Measurements from ENCODE around the gene FLT1. TPM values are rescaled to one million over a fixed set of nuclear protein-coding genes. Genes with fewer than 3 reads are reported as not detected.

The FLT1 gene
- total RNA-seq, 4 donors from 2014 or later: 11.1 to 37.9 (median 21.7) TPM

DNA sequence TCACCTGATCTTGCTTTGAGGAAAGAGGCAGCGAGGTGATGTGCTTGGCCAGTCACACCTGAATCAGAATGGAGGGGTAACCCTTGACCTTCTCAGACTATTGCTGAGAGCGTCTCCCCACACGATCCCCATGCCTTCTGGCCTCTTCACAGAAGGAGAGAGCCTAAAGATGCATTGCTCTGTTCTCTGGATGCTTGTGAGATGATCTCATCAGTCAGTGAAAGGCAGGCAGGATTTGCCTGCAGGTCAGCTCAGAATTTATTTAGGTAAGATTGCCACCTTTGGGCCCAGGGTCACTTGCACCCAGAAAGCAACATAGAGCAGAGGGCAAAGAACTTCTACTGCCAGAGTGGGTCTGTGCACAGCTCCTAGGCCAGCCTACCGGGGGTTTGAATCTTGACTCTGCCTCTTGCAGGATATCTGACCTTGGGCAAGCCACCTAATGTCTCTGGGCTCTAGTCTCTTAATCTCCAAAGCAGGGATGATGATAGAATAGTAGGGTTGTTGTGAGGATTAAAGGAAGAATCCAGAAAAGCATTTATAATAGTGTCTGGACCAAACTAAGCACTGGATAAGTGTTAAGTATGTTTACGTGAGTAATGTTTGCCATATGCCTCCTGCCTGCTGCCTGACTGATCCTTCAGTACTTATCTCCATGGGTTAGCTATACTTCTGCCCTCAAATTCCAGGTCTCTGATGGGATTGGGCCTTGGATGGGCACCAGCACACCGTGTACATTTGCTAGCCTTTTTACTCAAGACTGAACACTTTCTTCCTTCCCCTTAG is 8.4 kb upstream of the FLT1 start:
- Histone ChIP-seq H3K27me3 (peaks cover 28% of the 10 kb centered on the region), H3K36me3 (no peaks in the 10 kb centered on the region), H3K9me3 (peaks cover 0 to 6% (median 0%) of the 10 kb centered on the region in 3 donors), H3K4me3 (no peak overlapping the region), H3K4me1 (no peaks in the 10 kb centered on the region), H3K27ac (no peak overlapping the region)
- WGBS, 2 donors (ENCODE audit: low coverage in 1 of 2): 51 to 60% methylated on average over 2 to 6 of the region's 6 CpGs
- no peak for ATAC-seq
- TF ChIP-seq POLR2A (IDR thresholded peaks at IDR 0.05): no peak
- no peak for TF ChIP-seq POLR2AphosphoS5 (IDR thresholded peaks at IDR 0.05)
- TF ChIP-seq CTCF (IDR thresholded peaks at IDR 0.05): no peak
- TF ChIP-seq EP300 (IDR thresholded peaks at IDR 0.05): no peak

DNA sequence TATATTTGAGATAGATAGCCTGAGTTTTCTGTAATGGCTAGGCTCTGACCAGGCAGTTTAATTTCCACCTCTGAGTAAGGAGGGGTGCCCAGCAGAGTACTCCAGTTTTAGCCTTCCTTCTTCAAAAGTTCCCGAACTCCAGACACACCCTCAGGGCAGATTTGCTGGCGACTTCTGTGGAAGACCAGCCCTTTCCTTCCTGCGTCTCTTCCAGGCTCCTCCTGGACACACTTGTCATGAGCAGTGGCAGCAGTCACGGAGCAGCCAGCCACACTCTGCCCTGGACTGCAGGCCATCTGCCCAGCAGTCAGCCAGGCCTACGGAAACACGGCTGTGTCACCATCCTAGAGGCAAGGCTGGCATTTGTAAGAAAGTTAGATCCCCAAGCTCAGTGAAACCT is 6.6 kb upstream of the FLT1 start:
- H3K4me1 ChIP-seq: no peaks in the 10 kb centered on the region
- no peaks in the 10 kb centered on the region for H3K36me3 ChIP-seq
- no peak overlapping the region for H3K4me3 ChIP-seq
- ATAC-seq: peak; percentile 53
- no peak overlapping the region for H3K27ac ChIP-seq
- TF ChIP-seq POLR2AphosphoS5 (IDR thresholded peaks at IDR 0.05) (no peak), EP300 (IDR thresholded peaks at IDR 0.05) (no peak), CTCF (IDR thresholded peaks at IDR 0.05) (no peak), POLR2A (IDR thresholded peaks at IDR 0.05) (no peak)
- H3K27me3 ChIP-seq: peaks cover 36% of the 10 kb centered on the region
- peaks cover 0 to 6% (median 0%) of the 10 kb centered on the region in 3 donors for H3K9me3 ChIP-seq
- WGBS, 2 donors (ENCODE audit: low coverage in 1 of 2): 43 to 60% methylated on average over 1 of the region's 6 CpGs

- H3K4me3 ChIP-seq: no peak overlapping the region
- H3K27me3 ChIP-seq: peaks cover 54% of the 10 kb centered on the region
- WGBS, 2 donors (ENCODE audit: low coverage in 1 of 2): 57 to 83% methylated on average over 5 of the region's 5 CpGs
- H3K36me3 ChIP-seq: no peaks in the 10 kb centered on the region
- H3K27ac ChIP-seq: no peak overlapping the region
- no peaks in the 10 kb centered on the region for H3K9me3 ChIP-seq
- peaks cover 0 to 14% (median 2%) of the 10 kb centered on the region in 3 donors for H3K4me1 ChIP-seq
- no peak for ATAC-seq
- TF ChIP-seq CTCF (IDR thresholded peaks at IDR 0.05): no peak
Observed at GRCh38 chr13:28499609-28500008, 4.7 kb upstream of the FLT1 start.

DNA sequence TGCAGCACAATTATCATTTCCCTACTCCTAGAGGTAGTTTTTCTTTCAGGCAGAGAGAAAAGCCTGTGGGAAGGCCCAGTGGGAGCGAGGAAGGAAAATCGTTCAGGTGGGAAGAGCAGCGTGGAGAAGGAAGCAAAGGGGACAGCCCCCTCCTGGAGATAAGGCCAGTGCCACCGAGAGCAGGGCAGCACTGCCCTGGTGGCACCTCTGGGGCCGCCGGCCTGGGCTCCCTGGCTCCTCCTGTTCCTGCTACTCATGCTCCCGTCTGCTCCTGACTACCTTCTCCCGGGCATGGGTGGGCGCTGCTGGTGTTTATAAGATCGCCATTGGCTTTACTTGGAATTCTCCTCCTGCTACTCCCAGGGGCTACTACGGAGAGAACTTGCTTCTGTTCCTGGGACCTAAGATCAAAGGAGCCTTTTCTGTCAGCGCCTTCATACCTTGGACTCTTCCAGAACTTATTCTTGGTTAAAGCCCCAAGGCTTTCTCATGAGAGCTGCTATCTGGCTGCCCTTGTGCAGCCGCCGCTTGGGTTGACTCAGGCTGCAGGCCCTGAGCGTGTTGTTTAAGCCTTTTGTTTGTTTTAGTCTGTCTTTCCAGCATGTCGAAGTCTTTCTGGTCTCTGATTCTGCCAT is 3.7 kb upstream of the FLT1 start:
- WGBS, 2 donors (ENCODE audit: low coverage in 1 of 2): 72 to 89% methylated on average over 3 to 8 of the region's 16 CpGs
- TF ChIP-seq POLR2AphosphoS5 (IDR thresholded peaks at IDR 0.05) (no peak), CTCF (IDR thresholded peaks at IDR 0.05) (no peak), EP300 (IDR thresholded peaks at IDR 0.05) (no peak), POLR2A (IDR thresholded peaks at IDR 0.05) (no peak)
- Histone ChIP-seq H3K36me3 (no peaks in the 10 kb centered on the region), H3K4me3 (no peak overlapping the region), H3K27me3 (peaks cover 56% of the 10 kb centered on the region), H3K4me1 (peaks cover 0 to 24% (median 12%) of the 10 kb centered on the region in 3 donors), H3K9me3 (no peaks in the 10 kb centered on the region), H3K27ac (no peak overlapping the region)
- ATAC-seq: no peak
